Stimulated activated CD4-positive, alpha-beta T cell treated with anti-CD3 and anti-CD28 coated beads, Interleukin-4, amount 100 ng/mL, for 1 hour (primary cell): ENCODE data around the gene THADA.

Experiments
- DNase-seq: peaks from one replicate; pipeline ENCODE4 v3.0.0-alpha.2; 2020

THADA gene

GRCh38 chr2:43507137-43507536 lies 88.7 kb downstream of the THADA start:
- DNase-seq = no peak

- DNase-seq = no peak
Observed at GRCh38 chr2:43495727-43496126, 100.1 kb downstream of the THADA start.

GRCh38 chr2:43493954-43494353 lies 101.9 kb downstream of the THADA start:
- no peak for DNase-seq

- DNase-seq = no peak
Observed at GRCh38 chr2:43491065-43491639, 104.7 kb downstream of the THADA start.

- no peak for DNase-seq
Observed at GRCh38 chr2:43490252-43490786, 105.5 kb downstream of the THADA start.

- DNase-seq = no peak
Observed at GRCh38 chr2:43488737-43489136, 107.1 kb downstream of the THADA start.

- no peak for DNase-seq
Observed at GRCh38 chr2:43486603-43487002, 109.2 kb downstream of the THADA start.

- no peak for DNase-seq
Observed at GRCh38 chr2:43484323-43484930, 111.4 kb downstream of the THADA start.

GRCh38 chr2:43482961-43483360 lies 112.9 kb downstream of the THADA start:
- no peak for DNase-seq

- no peak for DNase-seq
Observed at GRCh38 chr2:43481927-43482542, 113.8 kb downstream of the THADA start.

GRCh38 chr2:43480874-43481273 lies 115.0 kb downstream of the THADA start:
- no peak for DNase-seq

- DNase-seq = no peak
Observed at GRCh38 chr2:43478412-43479086, 117.3 kb downstream of the THADA start.

- no peak for DNase-seq
Observed at GRCh38 chr2:43475922-43476321, 119.9 kb downstream of the THADA start.

- DNase-seq = no peak
Observed at GRCh38 chr2:43475137-43475846, 120.5 kb downstream of the THADA start.

GRCh38 chr2:43474273-43474672 lies 121.6 kb downstream of the THADA start:
- no peak for DNase-seq

GRCh38 chr2:43473767-43474166 lies 122.1 kb downstream of the THADA start:
- DNase-seq = no peak

- no peak for DNase-seq
Observed at GRCh38 chr2:43472527-43473194, 123.2 kb downstream of the THADA start.

GRCh38 chr2:43469713-43470112 lies 126.1 kb downstream of the THADA start:
- DNase-seq = no peak

- no peak for DNase-seq
Observed at GRCh38 chr2:43469094-43469493, 126.7 kb downstream of the THADA start.

GRCh38 chr2:43467891-43468290 lies 127.9 kb downstream of the THADA start:
- DNase-seq = no peak

- DNase-seq = no peak
Observed at GRCh38 chr2:43465234-43465633, 130.6 kb downstream of the THADA start.

GRCh38 chr2:43464590-43464989 lies 131.2 kb downstream of the THADA start:
- DNase-seq = no peak
